ENCODE results near the gene CASQ2. TPM values are rescaled to one million over a fixed set of nuclear protein-coding genes. Genes with fewer than 3 reads are reported as not detected.

The CASQ2 gene
- polyA plus RNA-seq, 1 of the 3 experiments (the other 2 are of a cell fraction): not detected

DNA sequence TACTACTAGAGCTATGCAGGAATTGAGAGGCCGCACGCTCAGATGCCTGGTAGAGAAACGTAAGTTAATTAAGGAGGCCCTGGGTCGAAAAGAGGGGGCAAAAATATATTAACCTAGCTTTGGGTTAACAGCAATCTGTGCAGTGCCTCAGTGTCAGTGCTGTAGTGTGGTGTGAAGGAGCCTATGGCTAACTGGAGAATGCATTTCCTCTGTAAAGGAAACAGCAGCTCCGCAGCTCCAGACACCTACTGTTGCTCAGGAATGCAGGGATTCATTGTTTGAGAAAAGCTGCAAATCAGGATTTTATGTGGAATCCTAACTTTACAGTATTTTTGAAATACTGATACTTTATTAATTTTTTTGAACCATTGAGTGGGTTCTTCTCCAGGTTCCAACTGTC, 108.4 kb downstream of the CASQ2 start:
- no peak overlapping the region for H2AFZ ChIP-seq (ENCODE audit: low read depth)
- peaks cover 38 to 44% of the 10 kb centered on the region in 2 experiments for H3K36me3 ChIP-seq (replicated peaks in 1 of 2; ENCODE audit: control insufficient read depth in 1 of 2, insufficient read depth in 2 of 2, low read length in 1 of 2)
- no peaks in the 10 kb centered on the region for H4K20me1 ChIP-seq (ENCODE audit: insufficient read depth)
- no peak for DNase-seq
- H3F3A ChIP-seq (replicated peaks; ENCODE audit: insufficient read depth): no peaks in the 10 kb centered on the region
- WGBS (ENCODE audit: low lambda C conversion rate): 97% methylated on average over 5 of the region's 5 CpGs
- no peak overlapping the region for H3K27ac ChIP-seq (ENCODE audit: low read depth in 2 of 2, low read length in 1 of 2)
- no peak overlapping the region for H3K4me3 ChIP-seq (ENCODE audit: low read depth in 2 of 2, low read length in 1 of 2)
- no peak overlapping the region for H3K4me2 ChIP-seq
- H3K9me2 ChIP-seq: no peaks in the 10 kb centered on the region
- ChIA-PET POLR2A (no interaction called here), CTCF (interaction anchor here (0.7 to 1.4 kb wide), 2 partner anchors 11 to 15 kb away, joined by 3 to 5 read pairs; no protein-coding TSS in a partner anchor)
- peaks cover 0 to 15% of the 10 kb centered on the region in 2 experiments; a peak in 1 of 4 replicates for H3K4me1 ChIP-seq (ENCODE audit: control insufficient read depth in 1 of 2, insufficient read depth in 2 of 2, low read depth in 1 of 2, low read length in 1 of 2)
- TF ChIP-seq, protein P1, sequence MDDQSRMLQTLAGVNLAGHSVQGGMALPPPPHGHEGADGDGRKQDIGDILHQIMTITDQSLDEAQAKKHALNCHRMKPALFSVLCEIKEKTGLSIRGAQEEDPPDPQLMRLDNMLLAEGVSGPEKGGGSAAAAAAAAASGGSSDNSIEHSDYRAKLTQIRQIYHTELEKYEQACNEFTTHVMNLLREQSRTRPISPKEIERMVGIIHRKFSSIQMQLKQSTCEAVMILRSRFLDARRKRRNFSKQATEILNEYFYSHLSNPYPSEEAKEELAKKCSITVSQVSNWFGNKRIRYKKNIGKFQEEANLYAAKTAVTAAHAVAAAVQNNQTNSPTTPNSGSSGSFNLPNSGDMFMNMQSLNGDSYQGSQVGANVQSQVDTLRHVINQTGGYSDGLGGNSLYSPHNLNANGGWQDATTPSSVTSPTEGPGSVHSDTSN (IDR thresholded peaks at IDR 0.05): no peak
- TF ChIP-seq RCOR1 (IDR thresholded peaks at IDR 0.05; ENCODE audit: low read length) (no peak), CHD2 (IDR thresholded peaks at IDR 0.05; ENCODE audit: low read length, partially characterized antibody) (no peak), YY1 (IDR thresholded peaks at IDR 0.05; ENCODE audit: low read depth) (no peak), RAD21 (IDR thresholded peaks at IDR 0.05; ENCODE audit: low read length) (no peak), EZH2phosphoT487 (IDR thresholded peaks at IDR 0.05; ENCODE audit: borderline replicate concordance, low read depth) (no peak), GABPA (IDR thresholded peaks at IDR 0.05; ENCODE audit: low read depth) (no peak), SIN3A (IDR thresholded peaks at IDR 0.05; ENCODE audit: borderline replicate concordance, low read depth, low read length) (no peak), GATA2 (CRISPR knock-in tag; IDR thresholded peaks at IDR 0.05) (no peak), FOXJ3 (CRISPR knock-in tag; IDR thresholded peaks at IDR 0.05) (no peak), TEAD4 (IDR thresholded peaks at IDR 0.05; ENCODE audit: borderline replicate concordance, insufficient read depth) (no peak)
- TF ChIP-seq, protein P2, sequence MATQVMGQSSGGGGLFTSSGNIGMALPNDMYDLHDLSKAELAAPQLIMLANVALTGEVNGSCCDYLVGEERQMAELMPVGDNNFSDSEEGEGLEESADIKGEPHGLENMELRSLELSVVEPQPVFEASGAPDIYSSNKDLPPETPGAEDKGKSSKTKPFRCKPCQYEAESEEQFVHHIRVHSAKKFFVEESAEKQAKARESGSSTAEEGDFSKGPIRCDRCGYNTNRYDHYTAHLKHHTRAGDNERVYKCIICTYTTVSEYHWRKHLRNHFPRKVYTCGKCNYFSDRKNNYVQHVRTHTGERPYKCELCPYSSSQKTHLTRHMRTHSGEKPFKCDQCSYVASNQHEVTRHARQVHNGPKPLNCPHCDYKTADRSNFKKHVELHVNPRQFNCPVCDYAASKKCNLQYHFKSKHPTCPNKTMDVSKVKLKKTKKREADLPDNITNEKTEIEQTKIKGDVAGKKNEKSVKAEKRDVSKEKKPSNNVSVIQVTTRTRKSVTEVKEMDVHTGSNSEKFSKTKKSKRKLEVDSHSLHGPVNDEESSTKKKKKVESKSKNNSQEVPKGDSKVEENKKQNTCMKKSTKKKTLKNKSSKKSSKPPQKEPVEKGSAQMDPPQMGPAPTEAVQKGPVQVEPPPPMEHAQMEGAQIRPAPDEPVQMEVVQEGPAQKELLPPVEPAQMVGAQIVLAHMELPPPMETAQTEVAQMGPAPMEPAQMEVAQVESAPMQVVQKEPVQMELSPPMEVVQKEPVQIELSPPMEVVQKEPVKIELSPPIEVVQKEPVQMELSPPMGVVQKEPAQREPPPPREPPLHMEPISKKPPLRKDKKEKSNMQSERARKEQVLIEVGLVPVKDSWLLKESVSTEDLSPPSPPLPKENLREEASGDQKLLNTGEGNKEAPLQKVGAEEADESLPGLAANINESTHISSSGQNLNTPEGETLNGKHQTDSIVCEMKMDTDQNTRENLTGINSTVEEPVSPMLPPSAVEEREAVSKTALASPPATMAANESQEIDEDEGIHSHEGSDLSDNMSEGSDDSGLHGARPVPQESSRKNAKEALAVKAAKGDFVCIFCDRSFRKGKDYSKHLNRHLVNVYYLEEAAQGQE (IDR thresholded peaks at IDR 0.05; ENCODE audit: low read depth, low read length): no peak
- TF ChIP-seq, protein P3, sequence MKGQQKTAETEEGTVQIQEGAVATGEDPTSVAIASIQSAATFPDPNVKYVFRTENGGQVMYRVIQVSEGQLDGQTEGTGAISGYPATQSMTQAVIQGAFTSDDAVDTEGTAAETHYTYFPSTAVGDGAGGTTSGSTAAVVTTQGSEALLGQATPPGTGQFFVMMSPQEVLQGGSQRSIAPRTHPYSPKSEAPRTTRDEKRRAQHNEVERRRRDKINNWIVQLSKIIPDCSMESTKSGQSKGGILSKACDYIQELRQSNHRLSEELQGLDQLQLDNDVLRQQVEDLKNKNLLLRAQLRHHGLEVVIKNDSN (IDR thresholded peaks at IDR 0.05; ENCODE audit: borderline replicate concordance, low read depth): no peak
- TF ChIP-seq, protein P4, sequence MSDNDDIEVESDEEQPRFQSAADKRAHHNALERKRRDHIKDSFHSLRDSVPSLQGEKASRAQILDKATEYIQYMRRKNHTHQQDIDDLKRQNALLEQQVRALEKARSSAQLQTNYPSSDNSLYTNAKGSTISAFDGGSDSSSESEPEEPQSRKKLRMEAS (IDR thresholded peaks at IDR 0.05; ENCODE audit: low read depth): no peak
- TF ChIP-seq, protein P5, sequence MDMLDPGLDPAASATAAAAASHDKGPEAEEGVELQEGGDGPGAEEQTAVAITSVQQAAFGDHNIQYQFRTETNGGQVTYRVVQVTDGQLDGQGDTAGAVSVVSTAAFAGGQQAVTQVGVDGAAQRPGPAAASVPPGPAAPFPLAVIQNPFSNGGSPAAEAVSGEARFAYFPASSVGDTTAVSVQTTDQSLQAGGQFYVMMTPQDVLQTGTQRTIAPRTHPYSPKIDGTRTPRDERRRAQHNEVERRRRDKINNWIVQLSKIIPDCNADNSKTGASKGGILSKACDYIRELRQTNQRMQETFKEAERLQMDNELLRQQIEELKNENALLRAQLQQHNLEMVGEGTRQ (IDR thresholded peaks at IDR 0.05; ENCODE audit: borderline replicate concordance, low read depth, low read length): no peak
- TF ChIP-seq, protein P6, sequence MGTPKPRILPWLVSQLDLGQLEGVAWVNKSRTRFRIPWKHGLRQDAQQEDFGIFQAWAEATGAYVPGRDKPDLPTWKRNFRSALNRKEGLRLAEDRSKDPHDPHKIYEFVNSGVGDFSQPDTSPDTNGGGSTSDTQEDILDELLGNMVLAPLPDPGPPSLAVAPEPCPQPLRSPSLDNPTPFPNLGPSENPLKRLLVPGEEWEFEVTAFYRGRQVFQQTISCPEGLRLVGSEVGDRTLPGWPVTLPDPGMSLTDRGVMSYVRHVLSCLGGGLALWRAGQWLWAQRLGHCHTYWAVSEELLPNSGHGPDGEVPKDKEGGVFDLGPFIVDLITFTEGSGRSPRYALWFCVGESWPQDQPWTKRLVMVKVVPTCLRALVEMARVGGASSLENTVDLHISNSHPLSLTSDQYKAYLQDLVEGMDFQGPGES (IDR thresholded peaks at IDR 0.05; ENCODE audit: low read depth, low read length): no peak
- no peaks in the 10 kb centered on the region for H3K27me3 ChIP-seq (ENCODE audit: insufficient read depth)
- no peaks in the 10 kb centered on the region for H3K9me3 ChIP-seq
- H3K79me2 ChIP-seq (ENCODE audit: insufficient read depth): peaks cover 10% of the 10 kb centered on the region
- no peak overlapping the region for H3K9ac ChIP-seq

Measured in SK-N-SH (cell line).